HEK293 (cell line): ENCODE measurements around the gene KRT82.

Experiments used
- BCL6B ChIP-seq: fragments of 450-650 bp; formaldehyde crosslinking; IDR thresholded peaks from 2 replicates; pipeline ENCODE4 v1.5.1; 2017; ENCODE audit warnings: missing biosample characterization, missing genetic modification characterization
- ELK4 ChIP-seq: IDR thresholded peaks from 2 replicates; pipeline ENCODE4 v1.6.1; 2011; ENCODE audit warnings: mild to moderate bottlenecking, low read depth, low read length, borderline replicate concordance
- GLI2 ChIP-seq: fragments of 450-650 bp; formaldehyde crosslinking; IDR thresholded peaks from 2 replicates; pipeline ENCODE4; 2017; ENCODE audit warnings: missing biosample characterization, missing genetic modification characterization, low read depth, borderline replicate concordance
- KLF9 ChIP-seq: fragments of 450-650 bp; formaldehyde crosslinking; IDR thresholded peaks from 2 replicates; pipeline ENCODE4 v1.5.1; 2016; ENCODE audit warnings: missing biosample characterization, missing genetic modification characterization, low read depth
- MEIS1 ChIP-seq: sonication (generic); formaldehyde crosslinking; IDR thresholded peaks from 2 replicates; pipeline ENCODE4 v1.8.1; 2022; ENCODE audit warnings: missing genetic modification reagents, mild to moderate bottlenecking, borderline replicate concordance
- TCF7L2 ChIP-seq: IDR thresholded peaks from 2 replicates; pipeline ENCODE4 v1.6.1; 2011; ENCODE audit warnings: low read depth, mild to moderate bottlenecking, inconsistent platforms, low read length, moderate library complexity, borderline replicate concordance
- WT1 ChIP-seq: fragments of 450-650 bp; formaldehyde crosslinking; IDR thresholded peaks from 2 replicates; pipeline ENCODE4 v1.5.1; 2016; ENCODE audit warnings: missing biosample characterization, missing genetic modification characterization
- ZEB2 ChIP-seq: fragments of 450-650 bp; formaldehyde crosslinking; IDR thresholded peaks from 2 replicates; pipeline ENCODE4 v1.5.1; 2016; ENCODE audit warnings: missing biosample characterization, missing genetic modification characterization
- ZFP69B ChIP-seq: fragments of 450-650 bp; formaldehyde crosslinking; IDR thresholded peaks from 2 replicates; pipeline ENCODE4 v1.5.1; 2016; ENCODE audit warnings: missing biosample characterization, missing genetic modification characterization
- ZNF138 ChIP-seq: fragments of 450-650 bp; formaldehyde crosslinking; IDR thresholded peaks from 2 replicates; pipeline ENCODE4 v1.5.1; 2016; ENCODE audit warnings: missing biosample characterization, missing genetic modification characterization, borderline replicate concordance
- ZNF146 ChIP-seq: fragments of 450-650 bp; formaldehyde crosslinking; IDR thresholded peaks from 2 replicates; pipeline ENCODE4 v1.5.1; 2016; ENCODE audit warnings: missing biosample characterization, missing genetic modification characterization
- ZNF175 ChIP-seq: fragments of 450-650 bp; formaldehyde crosslinking; IDR thresholded peaks from 2 replicates; pipeline ENCODE4 v1.5.1; 2016; ENCODE audit warnings: missing biosample characterization, missing genetic modification characterization
- ZNF18 ChIP-seq: fragments of 450-650 bp; formaldehyde crosslinking; IDR thresholded peaks from 2 replicates; pipeline ENCODE4 v1.5.1; 2016; ENCODE audit warnings: missing biosample characterization, missing genetic modification characterization
- ZNF19 ChIP-seq: fragments of 450-650 bp; formaldehyde crosslinking; IDR thresholded peaks from 2 replicates; pipeline ENCODE4; 2016; ENCODE audit warnings: missing biosample characterization, missing genetic modification characterization, low read depth
- ZNF2 ChIP-seq: fragments of 450-650 bp; formaldehyde crosslinking; IDR thresholded peaks from 2 replicates; pipeline ENCODE4 v1.5.1; 2016; ENCODE audit warnings: missing biosample characterization, missing genetic modification characterization
- ZNF266 ChIP-seq: fragments of 450-650 bp; formaldehyde crosslinking; IDR thresholded peaks from 2 replicates; pipeline ENCODE4 v1.5.1; 2016; ENCODE audit warnings: missing biosample characterization, missing genetic modification characterization, low read depth
- ZNF292 ChIP-seq: fragments of 450-650 bp; formaldehyde crosslinking; IDR thresholded peaks from 2 replicates; pipeline ENCODE4 v1.5.1; 2016; ENCODE audit warnings: low read depth, missing biosample characterization, missing genetic modification characterization, borderline replicate concordance
- ZNF423 ChIP-seq: fragments of 450-650 bp; formaldehyde crosslinking; IDR thresholded peaks from 2 replicates; pipeline ENCODE4 v1.5.1; 2016; ENCODE audit warnings: missing biosample characterization, missing genetic modification characterization
- ZNF518A ChIP-seq: fragments of 450-650 bp; formaldehyde crosslinking; conservative IDR thresholded peaks from 2 replicates; pipeline ENCODE4 v1.5.1; 2016; ENCODE audit warnings: low read depth, missing biosample characterization, missing genetic modification characterization
- ZNF529 ChIP-seq: fragments of 450-650 bp; formaldehyde crosslinking; IDR thresholded peaks from 2 replicates; pipeline ENCODE4 v1.5.1; 2017; ENCODE audit warnings: missing genetic modification characterization, missing biosample characterization; ENCODE audit not compliant: insufficient replicate concordance
- ZNF555 ChIP-seq: fragments of 450-650 bp; formaldehyde crosslinking; conservative IDR thresholded peaks from 2 replicates; pipeline ENCODE4 v1.5.1; 2017; ENCODE audit warnings: missing biosample characterization, mild to moderate bottlenecking, missing genetic modification characterization, inconsistent platforms
- ZNF561 ChIP-seq: fragments of 450-650 bp; IDR thresholded peaks from 2 replicates; pipeline ENCODE4 v1.5.1; 2018; ENCODE audit warnings: missing biosample characterization, missing genetic modification characterization, borderline replicate concordance
- ZNF623 ChIP-seq: fragments of 450-650 bp; formaldehyde crosslinking; IDR thresholded peaks from 2 replicates; pipeline ENCODE4 v1.5.1; 2016; ENCODE audit warnings: missing biosample characterization, missing genetic modification characterization
- ZNF654 ChIP-seq: fragments of 450-650 bp; formaldehyde crosslinking; IDR thresholded peaks from 2 replicates; pipeline ENCODE4 v1.5.1; 2016; ENCODE audit warnings: low read depth, missing biosample characterization, missing genetic modification characterization
- ZNF701 ChIP-seq: fragments of 450-650 bp; formaldehyde crosslinking; IDR thresholded peaks from 2 replicates; pipeline ENCODE4 v1.5.1; 2016; ENCODE audit warnings: missing biosample characterization, missing genetic modification characterization
- ZNF777 ChIP-seq: fragments of 450-650 bp; formaldehyde crosslinking; IDR thresholded peaks from 2 replicates; pipeline ENCODE4 v1.5.1; 2017; ENCODE audit warnings: missing biosample characterization, missing genetic modification characterization, borderline replicate concordance
- ZNF791 ChIP-seq: fragments of 450-650 bp; formaldehyde crosslinking; IDR thresholded peaks from 2 replicates; pipeline ENCODE4 v1.5.1; 2016; ENCODE audit warnings: missing biosample characterization, missing genetic modification characterization
- TF ChIP-seq, protein P1 (sequence below): fragments of 450-650 bp; formaldehyde crosslinking; IDR thresholded peaks from 2 replicates; pipeline ENCODE4; 2016; ENCODE audit warnings: missing biosample characterization, missing genetic modification characterization
- TF ChIP-seq, protein P2 (sequence below): fragments of 450-650 bp; formaldehyde crosslinking; IDR thresholded peaks from 2 replicates; pipeline ENCODE4 v1.5.1; 2016; ENCODE audit warnings: missing biosample characterization, missing genetic modification characterization

KRT82 gene

GRCh38 chr12:52434081-52434733 lies 28.1 kb upstream of the KRT82 start, which contains the start of gene KRT75 (continued):
- TF ChIP-seq, protein P1, sequence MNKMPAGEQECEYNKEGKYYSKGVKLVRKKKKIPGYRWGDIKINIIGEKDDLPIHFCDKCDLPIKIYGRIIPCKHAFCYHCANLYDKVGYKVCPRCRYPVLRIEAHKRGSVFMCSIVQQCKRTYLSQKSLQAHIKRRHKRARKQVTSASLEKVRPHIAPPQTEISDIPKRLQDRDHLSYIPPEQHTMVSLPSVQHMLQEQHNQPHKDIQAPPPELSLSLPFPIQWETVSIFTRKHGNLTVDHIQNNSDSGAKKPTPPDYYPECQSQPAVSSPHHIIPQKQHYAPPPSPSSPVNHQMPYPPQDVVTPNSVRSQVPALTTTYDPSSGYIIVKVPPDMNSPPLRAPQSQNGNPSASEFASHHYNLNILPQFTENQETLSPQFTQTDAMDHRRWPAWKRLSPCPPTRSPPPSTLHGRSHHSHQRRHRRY, result no peak
- TF ChIP-seq ZEB2 (tag by site-specific recombination) (peak; percentile 88), ZNF623 (tag by site-specific recombination) (no peak), ZNF423 (tag by site-specific recombination) (no peak), ZNF138 (no peak), ZNF555 (tag by site-specific recombination) (no peak), ZNF529 (tag by site-specific recombination) (no peak), GLI2 (no peak), ZNF18 (tag by site-specific recombination) (no peak), BCL6B (no peak), WT1 (tag by site-specific recombination) (no peak), ZNF518A (tag by site-specific recombination) (peak; percentile 41; the same call in 1 of the 2 replicates), KLF9 (tag by site-specific recombination) (peak; percentile 58; the same call in 1 of the 2 replicates), MEIS1 (CRISPR knock-in tag) (no peak), ZNF654 (tag by site-specific recombination) (no peak), ZNF791 (tag by site-specific recombination) (no peak), ZNF175 (no peak), TCF7L2 (no peak), ZNF561 (tag by site-specific recombination) (no peak), ZNF2 (tag by site-specific recombination) (no peak), ZFP69B (tag by site-specific recombination) (no peak), ZNF701 (tag by site-specific recombination) (no peak), ZNF266 (no peak), ZNF292 (tag by site-specific recombination) (no peak), ELK4 (no peak), ZNF146 (tag by site-specific recombination) (no peak), ZNF19 (no peak), ZNF777 (tag by site-specific recombination) (no peak)
- TF ChIP-seq, protein P2, sequence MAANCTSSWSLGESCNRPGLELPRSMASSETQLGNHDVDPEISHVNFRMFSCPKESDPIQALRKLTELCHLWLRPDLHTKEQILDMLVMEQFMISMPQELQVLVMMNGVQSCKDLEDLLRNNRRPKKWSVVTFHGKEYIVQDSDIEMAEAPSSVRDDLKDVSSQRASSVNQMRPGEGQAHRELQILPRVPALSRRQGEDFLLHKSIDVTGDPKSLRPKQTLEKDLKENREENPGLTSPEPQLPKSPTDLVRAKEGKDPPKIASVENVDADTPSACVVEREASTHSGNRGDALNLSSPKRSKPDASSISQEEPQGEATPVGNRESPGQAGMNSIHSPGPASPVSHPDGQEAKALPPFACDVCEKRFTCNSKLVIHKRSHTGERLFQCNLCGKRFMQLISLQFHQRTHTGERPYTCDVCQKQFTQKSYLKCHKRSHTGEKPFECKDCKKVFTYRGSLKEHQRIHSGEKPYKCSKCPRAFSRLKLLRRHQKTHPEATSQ, result no peak
